OCI-LY7 (cell line): ENCODE data around the gene OVCA2. TPM values are rescaled to one million over a fixed set of nuclear protein-coding genes. Genes with fewer than 3 reads are reported as not detected.
A peak's percentile ranks its signal among the peaks of the same experiment; 100 is the strongest.

Experiments used
- BruUV-seq: library from RNA; stranded (reverse); fragments of 400-500 nt; replicated peaks from 2 replicates; lab custom pipeline; 2021; lab: Mats Ljungman, UMichigan
- CTCF ChIA-PET: fragments of 300-600 bp; sonication (Branson Sonifier 250); formaldehyde crosslinking; loops from one replicate; lab custom pipeline; 2022; ENCODE audit warnings: antibody characterized with exemption; ENCODE audit not compliant: unreplicated experiment; lab: Charles Lee
- POLR2A ChIA-PET: fragments of 300-600 bp; sonication (Branson Sonifier 250); formaldehyde crosslinking; loops from one replicate; lab custom pipeline; 2022; ENCODE audit warnings: antibody characterized with exemption; lab: Charles Lee
- DNase-seq: peaks from one replicate; pipeline ENCODE4 v3.0.0-alpha.2; 2015; ENCODE audit warnings: low spot score
- H2AFZ ChIP-seq: fragments of 200-600 bp; sonication (generic), shearing (Covaris generic); 2 replicates; pipeline ENCODE4 v1.6.1; 2014; ENCODE audit warnings: mild to moderate bottlenecking, antibody characterized with exemption, low read length, moderate library complexity
- H3K27ac ChIP-seq: fragments of 200-600 bp; sonication (generic); 2 replicates; pipeline ENCODE4 v1.5.1; 2014; ENCODE audit warnings: mixed run types, low read depth, mild to moderate bottlenecking, moderate library complexity, low read length, inconsistent platforms; ENCODE audit not compliant: poor library complexity, severe bottlenecking
- H3K36me3 ChIP-seq: fragments of 200-600 bp; sonication (generic); 2 replicates; pipeline ENCODE4 v1.6.1; 2014; ENCODE audit warnings: mild to moderate bottlenecking, antibody characterized with exemption, low read length, moderate library complexity, mixed read lengths; ENCODE audit not compliant: insufficient read depth
- H3K4me1 ChIP-seq: fragments of 200-600 bp; sonication (generic); 2 replicates; pipeline ENCODE4 v1.5.1; 2014; ENCODE audit warnings: mild to moderate bottlenecking, low read length; ENCODE audit not compliant: insufficient read depth, poor library complexity, severe bottlenecking
- H3K4me2 ChIP-seq: fragments of 200-600 bp; sonication (generic); 2 replicates; pipeline ENCODE4 v1.6.1; 2014; ENCODE audit warnings: mild to moderate bottlenecking, low read length
- H3K4me3 ChIP-seq: fragments of 200-600 bp; sonication (generic); 2 replicates; pipeline ENCODE4 v1.5.1; 2014; ENCODE audit warnings: mild to moderate bottlenecking, low read depth, low read length; ENCODE audit not compliant: poor library complexity, severe bottlenecking
- H3K79me2 ChIP-seq: fragments of 200-600 bp; sonication (generic); 2 replicates; pipeline ENCODE4 v1.6.1; 2016; ENCODE audit warnings: low read depth, mild to moderate bottlenecking, low read length, moderate library complexity, mixed read lengths; ENCODE audit not compliant: insufficient read depth
- H3K9me2 ChIP-seq: fragments of 200-600 bp; sonication (generic); 2 replicates; pipeline ENCODE4 v1.6.1; 2016; ENCODE audit warnings: mild to moderate bottlenecking, low read length, mixed read lengths; ENCODE audit not compliant: insufficient read depth
- H3K9me3 ChIP-seq: fragments of 200-600 bp; sonication (generic); 2 replicates; pipeline ENCODE4 v1.6.1; 2014; ENCODE audit warnings: mild to moderate bottlenecking, mixed run types, low read length, mixed read lengths
- H4K20me1 ChIP-seq: fragments of 200-600 bp; sonication (generic); 2 replicates; pipeline ENCODE4 v1.6.1; 2014; ENCODE audit warnings: mild to moderate bottlenecking, antibody characterized with exemption, low read length, moderate library complexity, mixed read lengths; ENCODE audit not compliant: insufficient read depth
- CTCF ChIP-seq: fragments of 200-600 bp; sonication (generic); conservative IDR thresholded peaks from 2 replicates; pipeline ENCODE4 v1.5.1; 2014; ENCODE audit warnings: mild to moderate bottlenecking, antibody characterized with exemption, low read length, moderate library complexity, mixed read lengths
- EZH2phosphoT487 ChIP-seq: fragments of 200-600 bp; sonication (generic); IDR thresholded peaks from 2 replicates; pipeline ENCODE4 v1.6.1; 2018; ENCODE audit warnings: low read depth, borderline replicate concordance, mild to moderate bottlenecking, mixed run types, antibody characterized with exemption, low read length, moderate library complexity, mixed read lengths
- intact Hi-C: fragments of 100-400 bp; cut with micrococcal nuclease; formaldehyde crosslinking; loops from one replicate; pipeline ENCODE4 v1.10.0; 2022; ENCODE audit not compliant: unreplicated experiment
- total RNA-seq, 2 experiments: library from RNA; depleted of rRNA in 1 of 2; stranded (reverse); fragments of >200 nt in 1 of 2; shearing (Covaris generic) in 1 of 2; gene quantifications; 2 replicates each; pipeline ENCODE4 v1.2.3, GENCODE V29; 2014 to 2022

OVCA2 gene
- total RNA-seq, 2 experiments from 2014 or later = 21.9 to 24.0 TPM

GRCh38 chr17:2054512-2055291 lies 12.9 kb downstream of the OVCA2 start, which contains the start of gene HIC1:
HIC1 (plus strand) TSS chr17:2055103; CDS start chr17:2056691, 1,588 bp downstream.
- Histone ChIP-seq H3K79me2 (no peaks in the 10 kb centered on the region), H3K9me3 (no peaks in the 10 kb centered on the region), H3K36me3 (no peaks in the 10 kb centered on the region), H3K4me1 (peaks cover 41% of the 10 kb centered on the region), H2AFZ (peak within 1 kb of the TSS; percentile 1; the same call in 1 of the 2 replicates), H3K27ac (no peak within 1 kb of the TSS), H3K9me2 (no peaks in the 10 kb centered on the region), H3K4me2 (peak within 1 kb of the TSS; percentile 80), H3K4me3 (peak within 1 kb of the TSS; percentile 68), H4K20me1 (no peaks in the 10 kb centered on the region)
- peak; percentile 84 for TF ChIP-seq CTCF
- no peak for TF ChIP-seq EZH2phosphoT487
- POLR2A ChIA-PET = interaction anchor here (0.5 to 0.8 kb wide), 2 partner anchors 182 to 232 kb away, joined by 3 to 4 read pairs; no protein-coding TSS in a partner anchor
- CTCF ChIA-PET = interaction anchor here (0.6 to 2.0 kb wide), 4 partner anchors 33 to 190 kb away, joined by 3 to 9 read pairs (median 4); no protein-coding TSS in a partner anchor
- DNase-seq = peak; percentile 78
- intact Hi-C loops = loop anchor here (1.0 to 5.0 kb wide), 3 partner anchors 190 to 283 kb away; partner anchors contain the start of genes SGSM2 and TSR1
- no TSS peak for BruUV-seq

GRCh38 chr17:2055292-2056205 lies 13.7 kb downstream of the OVCA2 start:
- Histone ChIP-seq H3K4me1 (peaks cover 36% of the 10 kb centered on the region), H4K20me1 (no peaks in the 10 kb centered on the region), H3K27ac (no peak overlapping the region), H3K9me3 (no peaks in the 10 kb centered on the region), H2AFZ (no peak overlapping the region), H3K79me2 (no peaks in the 10 kb centered on the region), H3K9me2 (no peaks in the 10 kb centered on the region), H3K4me2 (peak overlapping the region; percentile 80), H3K4me3 (peak overlapping the region; percentile 59), H3K36me3 (no peaks in the 10 kb centered on the region)
- CTCF ChIA-PET = interaction anchor here (2.0 kb wide), 1 partner anchor 189 kb away, joined by 9 read pairs; no protein-coding TSS in a partner anchor
- POLR2A ChIA-PET = interaction anchor here (0.5 to 0.8 kb wide), 2 partner anchors 181 to 231 kb away, joined by 3 to 4 read pairs; no protein-coding TSS in a partner anchor
- BruUV-seq = no TSS peak
- intact Hi-C loops = loop anchor here (1.0 kb wide), 2 partner anchors 189 to 227 kb away; no protein-coding TSS in a partner anchor
- DNase-seq = no peak
- TF ChIP-seq CTCF = no peak
- TF ChIP-seq EZH2phosphoT487 = 0 out of 2 replicates have a peak, but pooled peaks have one; percentile 35
